NCI-H82 treated with DMSO at 0.1 percent for 48 hours (cell line): ENCODE measurements around the gene TMEM132E.

Source experiments
- DNase-seq: peaks from one replicate; lab custom pipeline; 2025; ENCODE audit not compliant: unreplicated experiment; lab: John Stamatoyannopoulos, UW

Gene TMEM132E

GRCh38 chr17:34569591-34569990 lies 9.8 kb upstream of the TMEM132E start:
- peak; percentile 21 for DNase-seq

- DNase-seq, result peak; percentile 54
Observed at GRCh38 chr17:34570506-34570905, 8.9 kb upstream of the TMEM132E start.

GRCh38 chr17:34571428-34572130 lies 7.8 kb upstream of the TMEM132E start:
- DNase-seq, result peak; percentile 90

GRCh38 chr17:34572483-34572882 lies 6.9 kb upstream of the TMEM132E start:
- DNase-seq, result no peak

- no peak for DNase-seq
Observed at GRCh38 chr17:34575182-34575581, 4.2 kb upstream of the TMEM132E start.

GRCh38 chr17:34578016-34578415 lies 1.4 kb upstream of the TMEM132E start:
- peak; percentile 98 for DNase-seq

GRCh38 chr17:34578656-34579016 lies 746 bp upstream of the TMEM132E start:
- DNase-seq, result peak; percentile 28

- peak; percentile 26 for DNase-seq
Observed at GRCh38 chr17:34579979-34580684, 750 bp downstream of the TMEM132E start.

- no peak for DNase-seq
Observed at GRCh38 chr17:34580685-34581445, 1.5 kb downstream of the TMEM132E start.

- no peak for DNase-seq
Observed at GRCh38 chr17:34581446-34582184, 2.2 kb downstream of the TMEM132E start.

- DNase-seq, result peak; percentile 47
Observed at GRCh38 chr17:34582185-34582900, 3.0 kb downstream of the TMEM132E start.

- DNase-seq, result no peak
Observed at GRCh38 chr17:34582901-34583245, 3.5 kb downstream of the TMEM132E start.

GRCh38 chr17:34584805-34585416 lies 5.5 kb downstream of the TMEM132E start:
- DNase-seq, result peak; percentile 29

GRCh38 chr17:34586346-34586846 lies 7.0 kb downstream of the TMEM132E start:
- no peak for DNase-seq

- DNase-seq, result no peak
Observed at GRCh38 chr17:34588266-34588665, 8.9 kb downstream of the TMEM132E start.

- DNase-seq, result no peak
Observed at GRCh38 chr17:34589120-34589965, 10.0 kb downstream of the TMEM132E start.

GRCh38 chr17:34592002-34592401 lies 12.6 kb downstream of the TMEM132E start:
- no peak for DNase-seq

- DNase-seq, result no peak
Observed at GRCh38 chr17:34596920-34597319, 17.5 kb downstream of the TMEM132E start.

- DNase-seq, result peak; percentile 86
Observed at GRCh38 chr17:34598161-34598776, 18.9 kb downstream of the TMEM132E start.
